GM21515 (cell line): Measurements from ENCODE around the gene COMP.
A peak's percentile ranks its signal among the peaks of the same experiment; 100 is the strongest.
"Not testable (repeated sequence)": the region's sequence is repeated elsewhere in the genome, so short reads cannot be mapped to it uniquely, and the experiment has no call there.

Source experiments
- ATAC-seq: cut with Tn5 transposase; IDR thresholded peaks from one replicate; pipeline ENCODE4 v1.9.1; 2021; ENCODE audit not compliant: unreplicated experiment

Gene COMP

DNA sequence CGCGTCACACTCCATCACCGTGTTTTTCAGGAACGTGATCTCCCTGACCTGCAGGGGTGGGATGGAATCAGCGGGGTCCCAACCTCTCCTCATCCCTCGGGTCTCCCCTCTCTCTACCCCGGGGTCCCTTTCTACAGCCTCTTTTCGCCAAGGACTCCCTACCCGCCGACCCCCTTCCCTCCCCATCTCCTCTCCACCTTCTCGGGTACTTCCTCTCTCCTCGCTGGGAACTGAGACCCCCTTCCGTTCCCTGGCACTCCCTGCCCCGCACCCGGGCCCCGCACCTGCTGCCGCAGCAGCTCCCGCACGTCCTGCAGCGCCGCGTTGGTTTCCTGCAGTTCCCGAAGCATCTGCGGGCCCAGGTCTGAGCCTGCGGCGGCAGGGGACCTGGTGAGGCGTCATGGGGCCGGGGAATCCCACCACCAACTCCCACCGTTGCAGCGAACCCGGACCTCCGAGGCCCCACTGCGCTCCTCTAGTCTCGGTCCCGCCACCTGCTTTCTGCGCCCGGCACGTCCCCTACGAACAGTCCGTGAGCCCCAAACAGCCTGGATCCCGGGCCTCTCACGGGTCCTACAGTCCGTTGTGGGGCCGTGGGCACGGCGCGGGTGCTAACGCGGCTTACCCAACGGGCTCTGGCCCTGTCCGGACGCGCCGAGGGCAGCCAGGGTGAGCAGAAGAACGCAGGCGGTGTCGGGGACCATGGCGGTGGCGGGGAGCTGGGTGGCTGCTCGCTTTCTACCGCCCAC lies at the start of gene COMP:
Gene COMP, minus strand, starts transcription at position 740 of the 749 bp plus-strand sequence. Its CDS starts 36 bp downstream, at position 704.
- ATAC-seq, result no peak

DNA sequence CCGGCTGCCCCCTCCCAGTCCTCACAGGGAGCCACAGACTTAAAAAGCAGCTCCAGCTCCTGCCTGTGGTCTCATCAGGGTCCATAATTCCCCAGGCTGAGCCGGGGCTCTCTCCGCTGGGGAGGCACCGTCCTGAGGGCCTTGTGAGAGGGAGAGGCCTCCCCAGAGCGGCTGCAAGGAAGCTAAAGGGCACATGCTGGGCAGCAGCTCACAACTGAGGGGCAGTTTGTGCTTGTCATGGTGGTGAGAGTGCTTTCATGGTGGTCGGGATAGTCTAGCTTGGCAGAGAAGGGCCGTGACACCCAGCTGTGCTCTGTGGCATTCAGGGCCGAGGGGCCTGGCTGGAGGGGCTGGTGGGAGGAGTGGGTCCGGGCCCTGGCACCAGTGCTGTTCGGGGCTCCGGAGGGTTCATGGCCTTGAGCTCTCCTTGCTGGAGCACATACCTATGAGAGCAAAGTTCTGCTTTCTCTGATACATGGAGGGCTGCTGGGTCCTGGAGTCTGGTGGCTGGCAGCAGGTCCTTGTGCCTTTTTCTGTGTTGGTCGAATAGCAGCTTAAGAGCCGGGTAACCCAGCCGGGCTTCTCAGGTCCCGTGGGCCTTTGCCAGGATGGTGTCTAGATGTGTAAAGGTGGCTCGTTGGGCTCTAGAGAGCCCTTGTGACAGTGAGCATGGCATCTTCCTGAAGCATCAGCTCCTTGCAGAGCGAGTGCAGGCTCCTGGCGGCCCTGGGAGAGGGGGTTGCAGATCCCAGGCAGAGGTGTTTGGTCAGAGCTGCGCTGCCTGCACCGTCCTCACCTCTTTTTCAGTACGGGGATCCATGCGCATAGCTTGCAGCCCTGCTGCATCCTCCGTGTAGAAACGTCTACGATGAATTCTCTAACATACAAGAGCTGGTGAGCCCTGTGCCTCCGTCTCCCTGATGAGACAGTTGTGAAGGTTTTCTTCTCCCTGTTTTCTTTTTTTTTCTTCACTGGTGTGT lies 49.5 kb upstream of the COMP start:
- ATAC-seq, result no peak

DNA sequence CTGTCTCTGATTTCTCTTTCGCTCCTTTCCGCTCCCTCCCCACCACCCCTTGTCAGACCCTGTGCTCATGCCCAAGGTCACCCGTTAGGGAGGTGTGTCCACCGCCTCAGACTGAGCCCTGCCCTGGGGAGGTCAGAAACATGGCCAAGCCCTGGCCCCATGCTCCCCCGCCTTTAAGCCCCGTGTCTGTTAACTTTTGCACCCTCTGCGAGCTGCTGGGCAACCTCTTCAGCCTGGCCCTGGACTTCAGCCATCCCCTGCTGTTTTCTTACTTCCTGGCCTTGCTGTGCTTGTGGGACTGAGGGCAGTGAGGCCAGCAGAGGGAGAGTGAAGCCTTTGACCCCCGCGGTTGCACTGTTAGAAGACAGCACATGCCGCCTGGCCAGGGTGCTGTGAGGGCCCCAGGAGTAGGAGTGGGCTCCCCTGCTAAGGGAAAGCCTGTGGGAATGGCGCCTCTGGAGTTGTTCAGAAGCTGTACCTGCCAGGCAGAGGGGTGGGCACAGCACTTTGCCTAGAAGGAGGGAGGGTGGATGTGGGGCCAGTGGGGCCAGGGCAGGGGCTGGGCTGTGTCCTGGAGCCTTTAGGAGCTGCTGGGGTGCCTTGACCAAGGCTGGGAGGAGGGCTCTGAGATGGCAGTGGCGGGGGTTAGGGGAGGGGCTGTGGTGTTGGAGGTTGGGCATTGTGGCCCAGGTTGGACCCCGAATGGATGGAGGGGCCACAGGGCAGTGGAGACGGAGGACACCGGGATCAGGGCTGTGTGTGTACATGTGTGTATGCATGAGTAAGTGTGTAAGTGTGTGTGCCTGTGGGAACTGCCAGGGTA lies 48.6 kb upstream of the COMP start:
- ATAC-seq, result no peak

DNA sequence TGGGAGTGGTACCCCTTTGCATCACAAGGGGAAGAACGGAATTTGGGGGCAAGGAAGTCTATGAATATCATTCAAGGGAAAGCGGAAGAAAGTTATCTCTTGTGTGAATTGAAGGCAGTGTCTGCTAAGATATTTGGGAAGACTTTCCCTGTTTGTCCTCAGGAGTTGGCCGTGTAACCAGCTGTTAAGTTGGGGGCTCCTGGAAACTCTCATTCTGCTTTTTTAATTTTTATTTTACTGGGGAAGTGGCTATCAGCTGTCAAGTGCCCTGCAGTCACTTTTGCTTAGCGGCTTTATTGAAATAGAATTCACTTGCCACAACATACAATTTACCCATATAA lies 43.5 kb upstream of the COMP start:
- ATAC-seq, result no peak

GRCh38 chr19:18833849-18834643 lies 42.9 kb upstream of the COMP start:
- no peak for ATAC-seq

DNA sequence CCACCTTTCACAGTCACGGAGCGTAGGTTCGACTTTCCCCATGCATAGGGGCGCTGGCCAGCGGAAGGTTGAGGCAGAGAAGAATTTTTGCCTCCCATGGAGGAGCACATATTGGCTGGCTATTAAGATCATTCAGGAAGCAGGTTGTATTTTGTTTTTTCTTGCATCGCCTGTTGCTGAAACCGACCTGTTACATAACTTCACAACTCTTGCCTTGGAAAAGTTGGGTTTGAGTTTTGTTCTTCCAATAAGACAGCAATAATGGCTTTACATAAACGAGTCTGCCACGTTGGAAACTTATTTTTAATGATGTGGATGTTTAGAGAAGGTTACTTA lies 42.0 kb upstream of the COMP start:
- ATAC-seq, result no peak

DNA sequence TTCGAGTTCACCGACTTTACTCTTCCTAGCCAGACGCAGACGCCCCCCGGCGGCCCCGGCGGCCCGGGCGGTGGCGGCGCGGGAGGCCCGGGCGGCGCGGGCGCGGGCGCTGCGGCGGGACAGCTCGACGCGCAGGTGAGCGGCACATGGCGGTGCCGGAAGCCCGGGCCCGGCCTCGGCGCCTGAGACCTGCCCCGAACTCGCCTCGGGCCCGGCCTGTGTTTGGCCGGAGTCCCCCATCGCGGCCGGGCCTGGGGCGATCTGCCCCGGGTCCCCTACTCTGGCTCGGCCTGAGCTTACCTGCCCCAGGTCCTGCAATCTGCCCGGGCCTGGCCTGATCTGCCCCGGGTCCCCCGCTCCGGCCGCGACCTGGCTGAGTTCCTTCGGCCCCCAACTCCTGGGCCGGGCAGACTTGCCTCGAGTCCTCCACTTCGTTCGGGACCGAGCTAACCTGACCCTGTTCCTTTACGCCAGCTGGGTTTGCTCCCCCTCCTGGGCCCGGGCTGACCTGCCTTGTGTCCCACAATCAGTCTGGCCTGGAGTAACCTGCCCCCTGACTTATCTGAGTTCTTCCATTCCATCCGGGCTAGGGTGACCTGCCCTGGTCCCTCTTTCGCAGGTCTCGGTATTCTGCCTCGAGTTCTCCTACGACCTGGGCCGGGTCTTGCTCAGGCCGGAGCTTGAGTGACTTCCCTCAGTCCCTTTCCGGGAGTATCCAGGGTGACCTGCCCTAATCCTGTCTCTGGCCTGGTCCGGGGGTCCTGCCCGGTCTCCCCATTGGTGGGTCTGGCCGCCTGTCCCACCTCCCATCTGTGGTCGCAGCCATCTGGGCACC lies 41.4 kb upstream of the COMP start:
- peak; percentile 32 for ATAC-seq

DNA sequence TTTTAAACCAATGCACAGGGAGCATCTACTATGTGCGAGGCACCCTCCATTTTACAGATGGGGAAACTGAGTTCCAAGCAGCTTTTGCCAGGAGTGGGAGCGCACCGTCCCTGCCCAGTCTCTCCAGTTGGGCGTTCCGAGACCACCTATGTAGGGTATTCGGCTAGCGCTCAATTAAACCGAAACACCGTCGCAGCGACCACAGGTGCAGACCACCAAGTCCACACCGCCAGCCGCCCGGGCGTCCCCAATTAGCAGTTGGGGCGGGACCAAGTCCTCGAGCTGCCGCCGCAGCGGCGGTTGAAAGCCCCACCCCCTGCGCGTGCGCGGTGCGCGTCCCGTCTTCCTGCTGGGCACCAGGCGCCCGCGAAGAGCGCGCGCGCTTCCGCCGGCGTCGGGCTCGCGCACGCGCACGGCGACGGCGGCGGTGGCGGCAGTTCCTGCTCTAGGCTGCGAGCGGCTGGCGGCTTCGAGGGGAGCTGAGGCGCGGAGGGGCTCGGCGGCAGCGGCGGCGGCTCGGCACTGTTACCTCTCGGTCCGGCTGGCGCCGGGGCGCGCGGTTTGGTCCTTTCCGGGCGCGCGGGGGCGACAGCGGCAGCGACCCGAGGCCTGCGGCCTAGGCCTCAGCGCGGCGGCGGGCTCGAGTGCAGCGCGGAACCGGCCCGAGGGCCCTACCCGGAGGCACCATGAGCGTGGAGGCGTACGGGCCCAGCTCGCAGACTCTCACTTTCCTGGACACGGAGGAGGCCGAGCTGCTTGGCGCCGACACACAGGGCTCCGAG lies 40.6 kb upstream of the COMP start, which contains the start of gene UPF1:
Gene UPF1, plus strand, starts transcription at position 436 of the 782 bp plus-strand sequence. Its CDS starts 251 bp downstream, at position 687.
- ATAC-seq, result peak; percentile 62

- no peak for ATAC-seq
These were observed 39.4 kb upstream of the COMP start for GRCh38 chr19:18830488-18830887.

DNA sequence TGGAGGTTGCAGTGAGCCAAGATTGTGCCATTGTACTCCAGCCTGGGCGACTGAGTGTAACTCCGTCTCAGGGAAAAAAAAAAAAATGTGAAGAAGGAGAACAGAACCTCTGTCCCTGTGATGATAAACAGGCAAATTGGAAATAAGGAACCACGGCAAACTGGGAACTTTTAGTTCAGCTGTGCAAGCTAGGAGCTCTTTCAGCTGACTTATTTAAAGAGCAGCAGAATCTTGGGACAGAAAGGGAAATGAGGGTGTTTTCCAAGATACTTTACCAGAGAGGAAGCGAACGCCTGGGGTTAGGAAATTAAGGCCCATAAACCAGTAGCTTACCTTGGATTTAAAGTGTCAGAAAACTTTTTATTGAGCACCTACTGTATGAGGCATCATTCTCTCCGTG lies 37.7 kb upstream of the COMP start:
- ATAC-seq, result no peak

- no peak for ATAC-seq
These were observed 26.5 kb upstream of the COMP start for GRCh38 chr19:18817574-18817973.

GRCh38 chr19:18816645-18817044 lies 25.5 kb upstream of the COMP start:
- not testable (repeated sequence) for ATAC-seq

- ATAC-seq, result no peak
These were observed 24.6 kb upstream of the COMP start for GRCh38 chr19:18815673-18816072.

GRCh38 chr19:18814063-18814462 lies 23.0 kb upstream of the COMP start:
- ATAC-seq, result no peak

GRCh38 chr19:18811638-18812037 lies 20.5 kb upstream of the COMP start:
- not testable (repeated sequence) for ATAC-seq

DNA sequence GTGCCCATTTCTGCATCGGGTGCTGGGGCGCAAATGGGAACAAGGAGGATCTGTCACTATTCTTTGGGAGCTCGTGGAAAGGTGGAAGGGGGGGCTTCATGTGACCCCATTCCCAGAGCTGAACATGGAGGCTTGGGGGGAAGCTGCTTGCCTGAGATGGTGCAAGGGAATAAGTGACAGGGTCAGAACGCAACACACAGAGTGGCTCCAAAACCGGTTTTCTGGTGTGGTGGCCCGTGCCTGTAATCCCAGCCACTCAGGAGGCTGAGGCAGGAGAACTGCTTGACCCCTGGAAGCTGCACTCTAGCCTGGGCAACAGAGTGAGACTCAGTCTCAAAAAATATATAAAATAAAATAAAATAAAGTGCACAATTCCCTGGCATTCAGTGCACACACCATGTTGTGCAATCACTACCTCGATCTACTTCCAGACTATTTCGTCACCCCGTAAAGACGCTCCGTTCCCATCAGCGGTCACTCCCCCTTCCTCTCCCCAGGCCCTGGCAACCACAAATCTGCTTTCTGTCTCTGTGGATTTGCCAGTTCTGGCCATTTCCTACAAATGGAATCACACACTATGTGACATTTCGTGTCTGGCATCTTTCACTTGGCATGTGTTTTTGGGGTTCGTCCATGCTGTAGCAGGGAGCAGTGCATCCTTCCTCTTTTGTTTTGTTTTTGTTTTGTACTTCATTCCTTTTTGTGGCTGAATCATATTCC lies 18.2 kb upstream of the COMP start:
- ATAC-seq, result no peak

- no peak for ATAC-seq
These were observed 16.8 kb upstream of the COMP start for GRCh38 chr19:18807861-18808331.

DNA sequence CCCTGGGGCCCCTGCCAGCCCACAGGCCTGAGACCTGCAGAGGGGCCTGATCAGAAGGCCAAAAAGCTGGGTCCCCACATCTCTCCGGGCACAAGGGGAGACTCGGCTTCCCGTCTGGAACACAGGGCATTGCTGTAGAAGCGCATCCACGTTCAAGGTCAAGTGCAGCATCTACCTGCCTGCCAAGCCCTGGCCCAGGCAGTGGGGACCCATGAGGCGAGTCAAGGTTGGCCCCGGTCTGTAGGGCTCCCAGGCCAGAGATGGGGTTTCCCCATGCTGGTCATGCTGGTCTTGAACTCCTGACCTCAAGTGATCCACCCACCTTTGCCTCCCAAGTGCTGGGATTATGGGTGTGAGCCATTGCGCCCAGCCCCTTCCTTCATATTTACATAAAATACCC lies 13.5 kb upstream of the COMP start:
- no peak for ATAC-seq
